Vagina (tissue), 2 donors: ENCODE results near the gene MBD5.

ENCODE experiments used
- CTCF ChIP-seq, 3 experiments: fragments of 450-650 bp in 2 of 3; fragments of 200-600 bp in 1 of 3; sonication (generic) in 1 of 3; IDR thresholded peaks; one replicate each; pipeline ENCODE4 v1.5.1; 2017 to 2019; ENCODE audit warnings: antibody characterized with exemption in 3 of 3, mild to moderate bottlenecking in 2 of 3, moderate library complexity in 2 of 3
- POLR2AphosphoS5 ChIP-seq, 2 donors: sonication (generic); formaldehyde crosslinking; IDR thresholded peaks; one replicate each; pipeline ENCODE4 v1.9.0; 2017; ENCODE audit warnings: antibody characterized with exemption in 2 of 2, mild to moderate bottlenecking in 2 of 2, low read depth in 1 of 2; ENCODE audit not compliant: insufficient read depth in 1 of 2

- TF ChIP-seq CTCF (IDR thresholded peaks at IDR 0.05) = no peak
- TF ChIP-seq POLR2AphosphoS5 (IDR thresholded peaks at IDR 0.05; ENCODE audit: insufficient read depth in 1 of 2, low read depth in 1 of 2) = no peak
These were observed 395.4 kb downstream of the MBD5 start for GRCh38 chr2:148416248-148416647.
